GM13977 (cell line): ENCODE measurements around the gene APOBEC3C.
"Not testable (repeated sequence)": the region's sequence is repeated elsewhere in the genome, so short reads cannot be mapped to it uniquely, and the experiment has no call there.

Source experiments
- DNase-seq: peaks from one replicate; pipeline ENCODE4 v3.0.0; 2012; ENCODE audit warnings: low spot score
- CTCF ChIP-seq: IDR thresholded peaks from 2 replicates; pipeline ENCODE4 v1.5.1; 2012; ENCODE audit warnings: mild to moderate bottlenecking, control low read depth; ENCODE audit not compliant: insufficient read depth; ENCODE audit errors: extremely low read depth, missing control alignments
- in situ Hi-C: fragments of 300-500 bp; cut with MboI; formaldehyde crosslinking; loops from one replicate; pipeline ENCODE4 v1.12.0; 2022; ENCODE audit warnings: low sequenced_read_pairs, low pct_unique_long_range_greater_than_20kb, mixed read lengths, inconsistent platforms; ENCODE audit not compliant: unreplicated experiment

Gene APOBEC3C

GRCh38 chr22:38973289-38974169, 40.5 kb upstream of the APOBEC3C start:
- in situ Hi-C loops, result no loop called here
- peak; percentile 76 for DNase-seq
- peak; percentile 96 for TF ChIP-seq CTCF

DNA sequence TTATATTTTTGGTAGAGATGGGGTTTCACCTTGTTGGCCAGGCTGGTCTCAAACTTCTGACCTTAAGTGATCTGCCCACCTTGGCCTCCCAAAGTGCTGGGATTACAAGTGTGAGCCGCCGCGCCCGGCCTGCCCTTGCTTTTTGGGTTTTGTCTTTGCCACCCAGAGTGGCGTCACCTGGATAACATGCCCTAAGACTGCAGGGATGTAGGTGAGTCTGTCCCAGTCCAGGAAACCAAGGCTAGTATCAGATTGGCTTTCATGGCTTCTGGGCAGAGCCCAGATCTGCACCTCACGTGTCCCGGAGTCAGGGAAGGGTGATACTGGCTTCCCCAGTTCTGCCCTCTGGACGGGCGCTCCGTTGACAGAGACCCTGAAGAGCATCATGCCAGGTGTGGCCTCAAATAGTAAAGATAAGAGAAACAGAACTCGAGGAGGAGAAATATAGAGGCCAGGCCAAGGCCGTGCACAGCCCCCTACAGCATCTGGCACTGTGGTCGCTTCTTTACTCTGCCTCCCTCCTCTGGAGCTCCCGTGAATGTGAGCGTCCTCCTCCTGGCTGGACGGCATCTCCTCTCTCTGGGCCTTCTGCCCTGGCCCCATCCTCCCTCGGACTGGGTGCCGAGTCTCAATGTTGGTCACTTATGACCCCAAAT, 39.8 kb upstream of the APOBEC3C start:
- DNase-seq, result no peak
- no peak for TF ChIP-seq CTCF
- in situ Hi-C loops, result no loop called here

DNA sequence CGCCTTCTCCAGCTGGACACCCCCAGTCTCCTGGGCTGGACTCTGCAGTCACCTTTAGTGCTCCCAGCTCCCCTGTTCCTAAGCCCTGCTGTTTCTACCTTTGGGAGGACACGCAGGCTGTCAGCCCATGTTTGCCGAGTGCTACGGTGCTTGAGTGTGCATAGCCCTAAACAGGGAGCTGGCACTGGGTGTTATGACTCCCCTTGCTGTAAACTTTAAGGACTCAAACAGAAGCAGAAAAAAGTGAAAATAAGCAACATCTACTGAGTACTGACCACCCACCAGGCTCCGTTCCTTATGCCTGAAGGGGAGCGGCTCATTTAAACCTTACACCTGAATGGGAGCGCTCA, 39.3 kb upstream of the APOBEC3C start:
- in situ Hi-C loops, result no loop called here
- no peak for DNase-seq
- no peak for TF ChIP-seq CTCF

DNA sequence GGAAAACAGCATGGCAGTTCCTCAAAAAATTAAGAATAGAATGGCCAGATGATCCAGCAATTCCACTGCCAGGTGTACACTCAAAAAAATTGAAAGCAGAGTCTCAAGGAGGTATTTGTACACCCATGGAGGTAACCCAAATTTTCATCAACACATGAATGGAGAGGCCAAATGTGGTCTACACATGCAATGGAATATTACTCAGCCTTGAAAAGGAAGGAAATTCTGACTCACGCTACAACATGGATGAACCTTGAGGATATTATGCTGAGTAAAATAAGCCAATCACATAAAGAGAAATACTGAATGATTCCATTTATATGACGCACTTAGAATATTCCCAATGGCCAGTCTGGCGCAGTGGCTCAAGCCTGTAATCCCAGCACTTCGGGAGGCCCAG, 36.8 kb upstream of the APOBEC3C start:
- in situ Hi-C loops, DNase-seq: not testable (repeated sequence)

- DNase-seq, in situ Hi-C loops: not testable (repeated sequence)
These were observed 33.5 kb upstream of the APOBEC3C start for GRCh38 chr22:38980587-38980986.

DNA sequence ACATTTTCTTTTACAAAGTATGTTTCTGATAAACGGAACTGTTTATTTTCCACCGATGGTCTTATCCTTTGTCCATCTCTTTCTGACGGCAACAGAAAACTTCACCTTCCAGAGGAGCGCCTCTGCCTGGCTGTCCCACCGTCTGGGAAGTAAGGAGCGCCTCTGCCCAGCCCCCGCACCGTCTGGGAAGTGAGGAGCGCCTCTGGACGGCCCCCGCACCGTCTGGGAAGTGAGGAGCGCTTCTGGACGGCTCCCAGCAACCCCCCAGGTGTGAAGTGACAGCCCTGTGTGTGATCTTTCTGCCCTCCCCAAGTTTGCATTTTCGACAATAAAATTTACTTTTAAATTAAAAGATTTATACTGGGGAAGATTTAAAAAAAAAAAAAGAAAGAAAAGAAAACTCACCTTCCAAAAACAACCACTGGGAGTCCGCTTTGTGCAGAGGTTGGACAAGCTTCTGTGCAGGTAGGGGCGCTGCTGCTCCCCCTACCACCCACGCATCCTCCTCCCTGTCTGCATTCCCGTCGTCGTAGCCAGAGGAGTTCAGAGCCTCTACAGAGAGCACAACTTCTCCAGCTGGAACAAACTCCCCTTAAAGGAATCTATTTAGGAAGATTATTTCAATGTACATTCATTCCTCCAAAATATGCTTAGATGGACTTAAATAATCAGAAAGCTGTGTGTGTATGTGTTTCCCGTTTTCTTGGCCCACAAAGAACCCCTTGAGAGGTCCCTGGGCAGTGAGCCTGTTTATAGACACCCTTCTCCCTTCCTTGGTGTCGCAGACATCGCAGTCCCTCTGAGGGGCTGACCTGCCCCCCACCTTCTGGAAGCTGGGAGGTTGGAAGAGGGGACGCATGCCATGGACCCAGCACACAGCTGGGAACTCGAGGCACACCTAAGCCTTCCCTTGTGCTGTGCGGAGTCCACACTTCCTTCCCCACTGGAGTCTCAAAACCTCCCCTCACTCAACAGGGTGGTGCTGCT, 32.8 kb upstream of the APOBEC3C start:
- in situ Hi-C loops, result no loop called here
- peak; percentile 41 for TF ChIP-seq CTCF
- no peak for DNase-seq
